Thyroid gland (tissue), 4 donors: ENCODE data around the gene FKBP1A.

ENCODE experiments used
- CTCF ChIP-seq, 6 experiments: fragments of 200-600 bp in 3 of 6; fragments of 450-650 bp in 3 of 6; sonication (generic) in 3 of 6; IDR thresholded peaks; one replicate each; pipeline ENCODE4 v1.5.1; 2016 to 2019; ENCODE audit warnings: antibody characterized with exemption in 6 of 6, mild to moderate bottlenecking in 2 of 6, inconsistent platforms in 1 of 6, moderate library complexity in 1 of 6
- POLR2A ChIP-seq, 2 donors: fragments of 450-650 bp; IDR thresholded peaks; one replicate each; pipeline ENCODE4 v1.6.1; 2017; ENCODE audit warnings: antibody characterized with exemption in 2 of 2, mild to moderate bottlenecking in 2 of 2, moderate library complexity in 1 of 2

GRCh38 chr20:1392443-1392692 lies 486 bp downstream of the FKBP1A start:
- no peak for TF ChIP-seq POLR2A (IDR thresholded peaks at IDR 0.05)
- no peak for TF ChIP-seq CTCF (IDR thresholded peaks at IDR 0.05)
